RCC 7860 (cell line): ENCODE results near the gene TOGARAM1.
A peak's percentile ranks its signal among the peaks of the same experiment; 100 is the strongest.

Experiments used
- DNase-seq: peaks from one replicate; pipeline ENCODE4 v3.0.0-alpha.2; 2015; ENCODE audit warnings: low spot score
- FAIRE-seq: peaks from 2 replicates; lab custom pipeline; 2012; peaks lifted over from hg19 to GRCh38; lab: Jason Lieb, UNC

TOGARAM1 gene, protein sequence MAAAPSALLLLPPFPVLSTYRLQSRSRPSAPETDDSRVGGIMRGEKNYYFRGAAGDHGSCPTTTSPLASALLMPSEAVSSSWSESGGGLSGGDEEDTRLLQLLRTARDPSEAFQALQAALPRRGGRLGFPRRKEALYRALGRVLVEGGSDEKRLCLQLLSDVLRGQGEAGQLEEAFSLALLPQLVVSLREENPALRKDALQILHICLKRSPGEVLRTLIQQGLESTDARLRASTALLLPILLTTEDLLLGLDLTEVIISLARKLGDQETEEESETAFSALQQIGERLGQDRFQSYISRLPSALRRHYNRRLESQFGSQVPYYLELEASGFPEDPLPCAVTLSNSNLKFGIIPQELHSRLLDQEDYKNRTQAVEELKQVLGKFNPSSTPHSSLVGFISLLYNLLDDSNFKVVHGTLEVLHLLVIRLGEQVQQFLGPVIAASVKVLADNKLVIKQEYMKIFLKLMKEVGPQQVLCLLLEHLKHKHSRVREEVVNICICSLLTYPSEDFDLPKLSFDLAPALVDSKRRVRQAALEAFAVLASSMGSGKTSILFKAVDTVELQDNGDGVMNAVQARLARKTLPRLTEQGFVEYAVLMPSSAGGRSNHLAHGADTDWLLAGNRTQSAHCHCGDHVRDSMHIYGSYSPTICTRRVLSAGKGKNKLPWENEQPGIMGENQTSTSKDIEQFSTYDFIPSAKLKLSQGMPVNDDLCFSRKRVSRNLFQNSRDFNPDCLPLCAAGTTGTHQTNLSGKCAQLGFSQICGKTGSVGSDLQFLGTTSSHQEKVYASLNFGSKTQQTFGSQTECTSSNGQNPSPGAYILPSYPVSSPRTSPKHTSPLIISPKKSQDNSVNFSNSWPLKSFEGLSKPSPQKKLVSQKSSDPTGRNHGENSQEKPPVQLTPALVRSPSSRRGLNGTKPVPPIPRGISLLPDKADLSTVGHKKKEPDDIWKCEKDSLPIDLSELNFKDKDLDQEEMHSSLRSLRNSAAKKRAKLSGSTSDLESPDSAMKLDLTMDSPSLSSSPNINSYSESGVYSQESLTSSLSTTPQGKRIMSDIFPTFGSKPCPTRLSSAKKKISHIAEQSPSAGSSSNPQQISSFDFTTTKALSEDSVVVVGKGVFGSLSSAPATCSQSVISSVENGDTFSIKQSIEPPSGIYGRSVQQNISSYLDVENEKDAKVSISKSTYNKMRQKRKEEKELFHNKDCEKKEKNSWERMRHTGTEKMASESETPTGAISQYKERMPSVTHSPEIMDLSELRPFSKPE (N-terminal part only)

DNA sequence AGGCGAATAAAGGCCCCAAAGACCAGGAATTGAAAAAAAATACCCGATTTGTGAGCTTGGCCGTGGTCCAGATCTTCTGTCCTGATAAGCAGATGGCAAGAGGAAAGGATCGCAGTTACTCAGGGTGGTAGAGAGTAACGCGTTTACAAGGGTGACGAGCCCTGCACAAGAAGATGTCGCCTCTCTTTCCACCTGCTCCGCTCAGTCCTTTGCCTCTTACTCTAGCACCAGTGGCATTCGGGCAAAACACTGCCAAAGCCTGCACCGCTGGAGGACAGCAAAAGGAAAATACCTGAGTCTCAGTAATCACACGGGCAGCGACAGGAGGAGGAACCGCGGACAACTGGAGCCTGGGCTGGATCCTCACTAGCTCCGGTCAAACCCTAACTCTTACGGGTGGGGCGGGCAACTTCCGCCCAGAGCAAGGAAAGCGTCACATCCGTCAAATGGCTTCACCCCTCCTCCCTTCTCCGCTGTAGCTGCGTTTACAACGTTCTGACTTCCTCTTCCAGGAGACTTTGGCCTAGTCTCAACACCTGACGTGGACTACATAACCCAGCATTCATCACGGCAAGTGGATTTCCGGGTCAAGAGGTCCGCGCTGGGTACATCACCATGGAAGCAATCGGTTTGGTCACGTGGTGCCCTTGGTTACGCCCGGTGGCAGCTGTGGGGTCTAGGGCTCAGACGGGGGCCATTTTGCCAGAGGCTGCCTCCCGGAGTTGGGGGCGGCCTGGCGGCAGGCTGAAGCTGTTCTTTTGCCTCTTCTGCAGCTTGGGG lies at the start of gene TOGARAM1, which contains the start of gene KLHL28:
Gene TOGARAM1, plus strand, starts transcription at position 637 of the 780 bp plus-strand sequence. CDS start 232 bp downstream, outside the sequence.
Gene KLHL28, minus strand, starts transcription at position 394 of the 780 bp plus-strand sequence. CDS start 16,019 bp downstream, outside the sequence.
- FAIRE-seq = peak; percentile 82

DNA sequence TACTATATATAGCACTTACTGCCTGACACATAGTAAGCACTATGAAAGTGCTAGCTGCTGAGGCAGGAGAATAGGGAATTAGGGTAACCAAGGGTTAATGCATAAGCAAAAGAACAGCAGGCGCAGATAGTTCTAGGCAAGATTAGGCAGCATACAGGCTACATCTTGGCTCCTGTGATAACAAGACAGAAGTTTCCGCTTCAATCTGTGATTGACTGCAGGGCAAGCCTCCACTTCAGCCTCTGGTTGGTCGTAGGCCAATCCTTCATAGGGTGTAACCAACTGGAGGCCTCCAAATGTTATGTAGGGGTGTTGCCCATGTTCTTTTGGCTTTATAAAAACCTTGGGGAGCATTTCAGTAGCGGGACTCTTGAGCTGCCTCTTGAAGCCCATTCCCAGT lies 47.1 kb upstream of the TOGARAM1 start:
- DNase-seq (no peak), FAIRE-seq (no peak)

More for the DNA sequence above, at the start of gene TOGARAM1, which contains the start of gene KLHL28:
- peak; percentile 94 for DNase-seq

DNA sequence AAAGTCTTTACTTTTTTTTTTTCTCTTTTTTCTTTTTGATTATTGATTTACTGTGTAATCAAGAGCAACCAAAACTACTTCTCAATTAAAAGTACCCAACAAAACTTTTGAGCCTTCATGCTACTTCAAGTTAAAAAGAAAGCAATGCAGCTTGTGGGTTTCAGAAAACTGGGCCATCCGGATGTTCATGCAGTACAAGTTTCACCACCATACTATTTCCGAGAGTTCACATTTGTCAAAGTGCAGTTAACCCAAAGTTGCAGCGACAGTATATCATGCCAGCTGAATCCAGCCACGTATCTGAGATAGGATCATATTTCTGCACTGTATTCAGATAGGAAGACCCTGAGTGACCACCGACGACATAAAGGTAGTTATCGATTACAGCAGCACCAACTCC lies 33.2 kb upstream of the TOGARAM1 start:
- DNase-seq = no peak
- no peak for FAIRE-seq

DNA sequence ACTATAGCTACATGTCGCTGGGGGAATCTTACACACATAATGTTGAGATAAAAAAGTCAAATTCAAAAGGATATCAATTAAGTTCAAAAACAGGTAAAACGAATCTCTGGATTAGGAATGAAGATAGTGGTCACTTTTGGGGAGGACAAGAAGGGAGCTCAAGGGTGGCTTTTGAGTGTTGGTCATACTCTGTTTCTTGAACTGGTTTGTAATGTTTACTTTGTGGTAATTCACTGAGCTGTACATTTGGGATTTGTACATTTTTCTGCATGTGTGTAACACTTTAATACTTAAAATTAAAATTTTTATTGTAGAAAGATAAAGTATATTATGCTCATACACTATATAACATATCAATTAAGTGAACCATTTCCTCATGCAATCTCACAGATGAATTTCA lies 26.8 kb upstream of the TOGARAM1 start:
- FAIRE-seq (no peak), DNase-seq (no peak)

GRCh38 chr14:44937547-44937946 lies 24.4 kb upstream of the TOGARAM1 start:
- DNase-seq (no peak), FAIRE-seq (no peak)

DNA sequence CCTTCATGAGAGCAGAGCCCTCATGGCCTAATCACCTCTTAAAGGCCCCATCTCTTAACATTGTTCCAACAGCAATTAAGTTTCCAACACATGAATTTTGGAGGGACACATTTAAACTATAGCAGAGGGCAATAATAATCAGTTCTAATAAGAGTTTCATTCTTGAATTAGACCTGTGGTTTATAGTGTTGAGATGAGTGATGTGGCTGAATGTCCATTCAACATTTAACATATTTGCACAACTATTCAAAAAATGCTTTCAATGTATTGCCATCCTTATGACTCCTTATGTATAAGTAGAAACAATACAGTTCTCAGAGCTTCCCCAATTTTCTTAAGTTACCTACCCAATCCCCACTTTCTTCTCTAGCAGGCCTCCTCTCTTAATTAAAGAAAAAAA lies 21.8 kb upstream of the TOGARAM1 start:
- DNase-seq (no peak), FAIRE-seq (no peak)

- DNase-seq = no peak
- FAIRE-seq = no peak
These were observed 21.0 kb upstream of the TOGARAM1 start for GRCh38 chr14:44940944-44941343.

DNA sequence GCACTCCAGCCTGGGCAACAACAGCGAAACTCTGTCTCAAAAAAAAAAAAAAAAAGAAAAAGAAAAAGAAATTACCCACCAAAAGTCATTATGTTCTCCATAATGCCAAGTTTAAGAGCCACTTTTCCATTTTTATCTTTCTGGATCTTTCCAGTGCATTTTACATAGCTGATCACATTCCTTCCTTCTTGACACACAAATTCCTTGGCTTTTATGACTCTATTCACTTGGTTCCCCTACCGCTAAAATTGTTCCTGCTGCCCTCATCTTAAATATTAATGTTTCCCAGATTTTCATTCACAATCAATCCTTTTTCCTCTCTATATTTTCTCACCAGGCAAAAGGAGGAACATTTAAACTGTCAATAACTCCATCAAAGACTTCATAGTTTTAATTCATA lies 20.4 kb upstream of the TOGARAM1 start:
- FAIRE-seq (no peak), DNase-seq (no peak)

DNA sequence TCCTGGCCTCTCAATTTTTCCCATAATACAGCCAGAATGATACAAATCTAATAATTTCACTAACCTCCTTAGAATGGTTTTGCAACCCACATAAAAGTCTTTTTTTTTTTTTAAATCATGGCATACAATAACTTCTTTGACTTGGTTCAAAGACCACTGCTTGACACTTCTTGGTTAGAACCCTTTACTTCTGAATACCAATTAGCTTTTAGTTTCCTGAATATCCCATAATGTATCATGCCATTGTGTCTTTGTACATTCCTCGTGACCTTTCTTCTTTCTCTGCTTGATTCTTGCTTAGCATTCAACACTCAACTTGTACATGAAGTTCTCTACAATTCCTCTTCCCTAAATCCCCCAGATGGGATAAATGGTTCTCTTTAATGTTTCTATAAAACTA lies 19.6 kb upstream of the TOGARAM1 start:
- FAIRE-seq (no peak), DNase-seq (no peak)

GRCh38 chr14:44944107-44944506 lies 17.9 kb upstream of the TOGARAM1 start:
- no peak for FAIRE-seq
- no peak for DNase-seq

GRCh38 chr14:44945264-44945663 lies 16.7 kb upstream of the TOGARAM1 start:
- DNase-seq = no peak
- no peak for FAIRE-seq

- DNase-seq (no peak), FAIRE-seq (no peak)
These were observed 10.9 kb upstream of the TOGARAM1 start for GRCh38 chr14:44951051-44951450.

- FAIRE-seq = no peak
- no peak for DNase-seq
These were observed 9.4 kb upstream of the TOGARAM1 start for GRCh38 chr14:44952391-44953110.

- FAIRE-seq = no peak
- DNase-seq = no peak
These were observed 7.2 kb upstream of the TOGARAM1 start for GRCh38 chr14:44954750-44955149.

DNA sequence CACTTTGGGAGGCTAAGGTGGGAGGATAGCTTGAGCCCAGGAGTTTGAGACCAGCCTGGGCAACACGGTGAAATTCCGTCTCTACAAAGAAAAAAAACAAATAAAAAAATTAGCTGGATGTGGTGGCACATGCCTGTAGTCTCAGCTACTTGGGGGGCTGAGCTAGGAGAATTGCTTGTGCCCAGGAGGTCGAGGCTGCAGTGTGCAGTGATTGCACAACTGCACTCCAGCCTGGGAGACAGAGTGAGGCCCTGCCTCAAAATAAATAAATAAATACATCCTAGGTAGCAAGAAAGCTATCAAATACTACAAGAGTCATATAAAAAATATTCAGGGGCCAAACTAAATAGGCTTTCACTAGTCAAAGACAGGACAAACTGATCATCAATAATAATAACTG lies 6.5 kb upstream of the TOGARAM1 start:
- no peak for FAIRE-seq

DNA sequence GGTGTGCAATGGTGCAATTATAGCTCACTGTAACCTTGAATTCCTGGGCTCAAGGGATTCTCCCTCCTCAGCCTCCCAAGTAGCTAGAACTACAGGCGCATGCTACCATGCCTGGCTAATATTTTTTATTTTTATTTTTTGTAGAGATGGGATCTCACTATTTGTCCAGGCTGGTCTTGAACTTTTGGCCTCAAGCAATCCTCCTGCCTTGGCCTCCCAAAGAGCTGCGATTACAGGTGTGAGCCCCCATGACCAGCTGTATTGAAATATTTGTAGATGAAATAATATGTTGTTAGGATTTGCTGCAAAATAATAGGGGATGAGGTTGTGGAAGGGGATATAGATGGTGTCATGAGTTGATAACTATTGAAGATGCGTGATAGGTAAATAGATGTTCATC lies 5.1 kb upstream of the TOGARAM1 start:
- no peak for DNase-seq
- no peak for FAIRE-seq

More for the DNA sequence above, 6.5 kb upstream of the TOGARAM1 start:
- DNase-seq = no peak

DNA sequence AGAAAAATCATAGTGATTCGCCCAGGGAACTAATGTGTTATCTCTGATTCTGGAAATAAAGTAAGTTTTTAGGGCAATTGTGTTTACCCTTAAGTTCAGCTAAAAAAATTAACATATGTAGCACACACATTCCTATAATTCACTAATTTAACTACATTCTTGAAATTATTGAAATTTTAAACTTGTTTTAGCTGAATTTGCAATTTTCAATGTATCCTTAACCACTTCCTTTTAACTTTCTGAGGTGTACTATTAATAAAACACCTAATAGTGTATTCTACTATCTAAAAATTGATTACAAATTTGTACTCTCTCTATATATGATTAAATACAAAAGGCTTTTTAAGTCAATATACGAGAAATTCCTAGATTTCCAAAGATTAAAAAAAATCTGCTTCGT lies 2.5 kb upstream of the TOGARAM1 start:
- FAIRE-seq (no peak), DNase-seq (no peak)

DNA sequence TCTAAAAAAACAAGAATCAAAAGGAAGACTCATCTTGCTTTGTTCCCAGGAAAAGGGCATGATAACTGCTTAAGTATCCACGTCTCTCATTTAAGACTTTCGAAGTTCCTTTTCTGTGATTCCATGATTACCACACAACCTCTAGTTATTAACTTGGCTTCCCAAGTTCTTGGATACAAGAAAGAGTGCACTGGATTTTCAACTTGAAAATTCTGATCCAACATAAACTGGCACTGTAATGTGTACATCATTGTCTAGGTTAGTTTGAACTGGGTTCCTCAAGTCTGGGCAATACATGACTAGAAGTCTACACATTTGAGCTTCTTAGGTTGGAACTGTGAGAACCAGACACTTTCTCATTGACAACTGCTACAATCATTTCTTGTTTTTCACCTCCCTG lies 1.8 kb upstream of the TOGARAM1 start:
- FAIRE-seq (no peak), DNase-seq (no peak)

DNA sequence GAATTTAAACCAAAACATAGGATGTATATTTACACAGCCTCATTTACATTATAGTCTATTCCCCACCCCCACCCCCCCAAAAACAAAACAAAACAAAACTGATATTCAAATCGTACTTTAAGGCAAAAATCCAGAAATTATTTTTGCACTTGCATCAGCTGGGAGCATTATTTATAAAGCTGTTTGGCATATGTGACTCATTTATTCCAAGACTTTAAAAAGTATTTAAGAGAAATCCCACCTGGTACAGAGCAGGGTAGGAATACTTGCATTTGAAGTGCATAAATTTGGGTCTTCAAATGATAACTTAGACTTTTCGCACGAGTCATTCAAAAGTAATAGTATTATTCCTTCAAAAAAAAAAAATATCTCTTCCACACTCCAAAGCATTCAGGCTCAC lies 1.3 kb upstream of the TOGARAM1 start:
- FAIRE-seq (no peak), DNase-seq (no peak)
